Smooth muscle cell (in vitro differentiated cells): ENCODE results near the gene SNAP29. TPM values are rescaled to one million over a fixed set of nuclear protein-coding genes. Genes with fewer than 3 reads are reported as not detected.

Source experiments
- DNase-seq: peaks from one replicate; lab custom pipeline; 2025; ENCODE audit not compliant: unreplicated experiment; lab: John Stamatoyannopoulos, UW
- H2AFZ ChIP-seq: fragments of 200-600 bp; sonication (generic); 2 replicates; pipeline ENCODE4 v1.6.0; 2016; ENCODE audit warnings: antibody characterized with exemption, low read depth, mild to moderate bottlenecking
- H3F3A ChIP-seq: fragments of 200-600 bp; sonication (generic); 2 replicates; pipeline ENCODE4 v1.6.0; 2017; ENCODE audit warnings: antibody characterized with exemption, low read depth
- H3K27ac ChIP-seq: fragments of 200-600 bp; sonication (generic); 2 replicates; pipeline ENCODE4 v1.5.1; 2016; ENCODE audit warnings: low read depth, mild to moderate bottlenecking
- H3K27me3 ChIP-seq: fragments of 200-600 bp; sonication (generic); 2 replicates; pipeline ENCODE4 v1.6.1; 2016; ENCODE audit warnings: low read depth, mild to moderate bottlenecking
- H3K36me3 ChIP-seq: fragments of 200-600 bp; sonication (generic); 2 replicates; pipeline ENCODE4 v1.5.1; 2016; ENCODE audit warnings: low read depth
- H3K4me1 ChIP-seq: fragments of 200-600 bp; sonication (generic); 2 replicates; pipeline ENCODE4 v1.5.1; 2016; ENCODE audit warnings: low read depth
- H3K4me2 ChIP-seq: fragments of 200-600 bp; sonication (generic); 2 replicates; pipeline ENCODE4 v1.6.0; 2016; ENCODE audit warnings: mild to moderate bottlenecking
- H3K4me3 ChIP-seq: fragments of 200-600 bp; sonication (generic); 2 replicates; pipeline ENCODE4 v1.5.1; 2016; ENCODE audit warnings: mild to moderate bottlenecking
- H3K79me2 ChIP-seq: fragments of 200-600 bp; sonication (generic); 2 replicates; pipeline ENCODE4 v1.6.0; 2016; ENCODE audit warnings: low read depth, mild to moderate bottlenecking
- H3K9ac ChIP-seq: fragments of 200-600 bp; sonication (generic); 2 replicates; pipeline ENCODE4 v1.6.0; 2016; ENCODE audit warnings: low read depth
- H3K9me3 ChIP-seq: fragments of 200-600 bp; sonication (generic); replicated peaks from 2 replicates; pipeline ENCODE4 v1.5.1; 2016; ENCODE audit warnings: low read depth
- H4K20me1 ChIP-seq: fragments of 200-600 bp; sonication (generic); 2 replicates; pipeline ENCODE4 v1.6.0; 2016; ENCODE audit warnings: low read depth
- WGBS: methylation state at CpG from one replicate; pipeline ENCODE4 v1.1.7; 2016; ENCODE audit warnings: low lambda C conversion rate; 5-methylcytosine and 5-hydroxymethylcytosine counted together
- polyA plus RNA-seq: library from polyadenylated mRNA; unstranded; fragments of >200 nt; fragmentation: Nextera tagmentation; extraction: Ambion mirVana; gene quantifications from 2 replicates; pipeline ENCODE4 v1.2.1, GENCODE V29; 2016
- total RNA-seq: library from RNA; depleted of rRNA; stranded (reverse); fragments of >200 nt; gene quantifications from 2 replicates; pipeline ENCODE4 v1.2.3, GENCODE V29; 2014
- TF ChIP-seq, protein P1 (sequence below): fragments of 200-600 bp; sonication (generic); IDR thresholded peaks from 2 replicates; pipeline ENCODE4 v1.5.1; 2017; ENCODE audit warnings: borderline replicate concordance, mild to moderate bottlenecking, antibody characterized with exemption; ENCODE audit not compliant: insufficient read depth, poor library complexity, severe bottlenecking

SNAP29 gene
- total and polyA plus RNA-seq, 2 experiments from 2014 or later = 9.4 to 28.8 TPM

DNA sequence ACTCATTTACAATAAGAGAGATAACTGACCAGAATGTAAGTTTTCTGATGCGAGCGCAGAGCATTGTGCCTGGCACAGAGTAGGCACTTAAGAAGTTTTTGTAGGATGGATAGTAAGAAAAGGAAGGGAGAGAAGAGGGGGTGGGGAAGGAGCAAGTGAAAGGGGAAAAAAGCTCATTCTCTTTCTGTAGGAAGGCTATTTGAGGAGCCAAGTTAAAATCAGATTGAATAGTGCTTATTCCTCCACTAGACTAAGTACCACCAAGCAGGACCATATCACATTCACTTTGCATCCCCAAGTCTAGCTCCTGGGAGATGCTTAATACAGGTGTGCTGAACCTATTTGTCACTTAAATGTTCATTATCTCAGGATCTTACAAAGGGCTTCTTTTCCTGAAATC is 44.3 kb downstream of the SNAP29 start:
- no peaks in the 10 kb centered on the region for H3K4me1 ChIP-seq
- H3K27ac ChIP-seq = no peak overlapping the region
- H3K4me2 ChIP-seq = no peak overlapping the region
- TF ChIP-seq, protein P1, sequence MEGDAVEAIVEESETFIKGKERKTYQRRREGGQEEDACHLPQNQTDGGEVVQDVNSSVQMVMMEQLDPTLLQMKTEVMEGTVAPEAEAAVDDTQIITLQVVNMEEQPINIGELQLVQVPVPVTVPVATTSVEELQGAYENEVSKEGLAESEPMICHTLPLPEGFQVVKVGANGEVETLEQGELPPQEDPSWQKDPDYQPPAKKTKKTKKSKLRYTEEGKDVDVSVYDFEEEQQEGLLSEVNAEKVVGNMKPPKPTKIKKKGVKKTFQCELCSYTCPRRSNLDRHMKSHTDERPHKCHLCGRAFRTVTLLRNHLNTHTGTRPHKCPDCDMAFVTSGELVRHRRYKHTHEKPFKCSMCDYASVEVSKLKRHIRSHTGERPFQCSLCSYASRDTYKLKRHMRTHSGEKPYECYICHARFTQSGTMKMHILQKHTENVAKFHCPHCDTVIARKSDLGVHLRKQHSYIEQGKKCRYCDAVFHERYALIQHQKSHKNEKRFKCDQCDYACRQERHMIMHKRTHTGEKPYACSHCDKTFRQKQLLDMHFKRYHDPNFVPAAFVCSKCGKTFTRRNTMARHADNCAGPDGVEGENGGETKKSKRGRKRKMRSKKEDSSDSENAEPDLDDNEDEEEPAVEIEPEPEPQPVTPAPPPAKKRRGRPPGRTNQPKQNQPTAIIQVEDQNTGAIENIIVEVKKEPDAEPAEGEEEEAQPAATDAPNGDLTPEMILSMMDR = no peak
- H2AFZ ChIP-seq = no peak overlapping the region
- no peaks in the 10 kb centered on the region for H3K79me2 ChIP-seq
- no peaks in the 10 kb centered on the region for H3F3A ChIP-seq
- no peak overlapping the region for H3K4me3 ChIP-seq
- no peaks in the 10 kb centered on the region for H3K27me3 ChIP-seq
- H3K36me3 ChIP-seq = no peaks in the 10 kb centered on the region
- H3K9me3 ChIP-seq = no peaks in the 10 kb centered on the region
- DNase-seq = no peak
- no peaks in the 10 kb centered on the region for H4K20me1 ChIP-seq
- no peak overlapping the region for H3K9ac ChIP-seq
- WGBS = 98% methylated on average over 2 of the region's 2 CpGs

DNA sequence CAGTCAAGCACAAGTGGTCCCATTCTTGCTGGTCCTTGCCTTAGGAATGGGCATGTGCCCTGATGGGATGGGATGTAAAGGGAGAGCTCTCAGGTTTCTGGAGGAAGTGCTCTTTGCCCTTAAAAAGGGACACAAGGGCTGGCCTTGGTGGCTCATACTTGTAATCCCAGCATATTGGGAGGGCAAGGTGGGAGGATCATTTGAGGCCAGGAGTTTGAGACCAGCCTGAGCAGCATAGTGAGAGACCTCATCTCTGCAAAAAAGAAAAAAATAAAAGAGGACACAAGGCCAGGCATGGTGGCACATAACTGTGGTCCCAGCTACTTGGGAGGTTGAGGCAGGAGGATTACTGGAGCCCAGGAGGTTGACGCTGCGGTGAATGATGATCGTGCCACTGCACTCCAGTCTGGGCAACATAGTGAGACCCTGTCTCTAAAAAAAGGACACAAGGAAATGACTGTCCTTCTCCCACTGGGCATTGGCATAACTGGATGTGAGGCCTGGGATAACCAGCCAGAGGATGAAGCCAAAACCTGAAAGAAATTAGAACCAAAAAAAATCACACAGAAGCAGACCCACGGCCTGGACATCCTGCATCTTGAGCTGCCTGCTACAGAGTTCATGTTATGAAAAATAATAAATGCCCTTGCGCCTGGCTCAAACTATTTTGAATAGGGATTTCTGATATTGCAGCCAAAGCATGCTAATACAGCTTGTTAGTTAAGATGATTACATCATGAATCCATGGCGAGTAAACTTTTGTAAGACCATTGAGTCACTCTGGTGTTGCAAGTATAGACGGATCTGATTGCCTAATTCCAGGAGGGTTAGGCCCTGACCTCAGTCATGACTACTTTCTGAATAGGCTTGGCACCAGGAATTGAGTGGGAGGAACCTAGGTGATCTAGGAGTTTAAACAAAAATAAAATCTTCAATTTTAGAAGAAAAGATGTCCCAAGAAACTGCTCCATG is 45.5 kb downstream of the SNAP29 start:
- Histone ChIP-seq H3K4me1 (no peaks in the 10 kb centered on the region), H3F3A (no peaks in the 10 kb centered on the region), H2AFZ (no peak overlapping the region), H3K4me2 (no peak overlapping the region), H3K79me2 (no peaks in the 10 kb centered on the region), H4K20me1 (no peaks in the 10 kb centered on the region), H3K27ac (peak overlapping the region; percentile 60), H3K9me3 (no peaks in the 10 kb centered on the region), H3K9ac (no peak overlapping the region), H3K36me3 (no peaks in the 10 kb centered on the region), H3K27me3 (no peaks in the 10 kb centered on the region), H3K4me3 (no peak overlapping the region)
- WGBS = 70% methylated on average over 7 of the region's 7 CpGs
- DNase-seq = no peak
- TF ChIP-seq, protein P1 = no peak

DNA sequence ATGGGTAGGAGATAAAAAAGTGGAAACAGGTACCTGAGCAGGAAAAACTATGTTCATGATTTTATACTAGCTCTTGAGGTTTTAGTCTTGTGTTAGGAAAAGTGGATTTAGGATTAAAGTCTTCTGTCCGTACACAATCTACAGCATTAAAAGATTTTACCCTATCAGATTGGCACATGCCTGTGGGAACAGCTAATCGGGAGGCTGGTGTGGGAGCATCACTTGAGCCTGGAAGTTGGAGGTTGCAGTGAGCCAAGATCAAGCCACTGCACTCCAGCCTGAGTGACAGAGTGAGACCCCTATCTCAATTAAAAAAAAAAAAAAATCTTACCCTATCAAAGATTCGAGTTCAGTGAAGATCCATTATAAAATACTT is 46.2 kb downstream of the SNAP29 start:
- Histone ChIP-seq H4K20me1 (no peaks in the 10 kb centered on the region), H3F3A (no peaks in the 10 kb centered on the region), H3K4me1 (no peaks in the 10 kb centered on the region), H3K27ac (peak overlapping the region; percentile 60), H3K9ac (no peak overlapping the region), H2AFZ (no peak overlapping the region), H3K79me2 (no peaks in the 10 kb centered on the region), H3K4me2 (no peak overlapping the region), H3K4me3 (no peak overlapping the region), H3K9me3 (no peaks in the 10 kb centered on the region), H3K27me3 (no peaks in the 10 kb centered on the region), H3K36me3 (no peaks in the 10 kb centered on the region)
- DNase-seq = no peak
- TF ChIP-seq, protein P1 = no peak
- 52% methylated on average over 3 of the region's 3 CpGs for whole genome bisulfite sequencing
